GM20431 (cell line): ENCODE results near the gene MYL9.
"Not testable (repeated sequence)": the region's sequence is repeated elsewhere in the genome, so short reads cannot be mapped to it uniquely, and the experiment has no call there.

Experiments used
- in situ Hi-C: fragments of 300-500 bp; cut with MseI, MboI; formaldehyde crosslinking; loops from one replicate; pipeline ENCODE4 v1.15.0; 2020; ENCODE audit warnings: low sequenced_read_pairs; ENCODE audit not compliant: unreplicated experiment

The MYL9 gene

GRCh38 chr20:36541227-36541767, at the start of gene MYL9:
MYL9 (plus strand) TSS chr20:36541519; CDS start chr20:36544885, 3,366 bp downstream.
- in situ Hi-C loops = no loop called here

- in situ Hi-C loops = no loop called here
These were observed 49.3 kb upstream of the MYL9 start for GRCh38 chr20:36491901-36492617.

GRCh38 chr20:36493051-36493800, 48.1 kb upstream of the MYL9 start:
- in situ Hi-C loops = no loop called here

- in situ Hi-C loops = no loop called here
These were observed 47.6 kb upstream of the MYL9 start for GRCh38 chr20:36493801-36494114.

GRCh38 chr20:36496707-36497669, 44.3 kb upstream of the MYL9 start:
- in situ Hi-C loops = no loop called here

GRCh38 chr20:36497856-36498255, 43.5 kb upstream of the MYL9 start:
- in situ Hi-C loops = no loop called here

- in situ Hi-C loops = no loop called here
These were observed 42.7 kb upstream of the MYL9 start for GRCh38 chr20:36498386-36499179.

GRCh38 chr20:36499211-36499610, 42.1 kb upstream of the MYL9 start:
- in situ Hi-C loops = no loop called here

GRCh38 chr20:36499723-36500501, 41.4 kb upstream of the MYL9 start:
- in situ Hi-C loops = no loop called here

GRCh38 chr20:36501367-36502006, 39.8 kb upstream of the MYL9 start:
- in situ Hi-C loops = no loop called here

- in situ Hi-C loops = no loop called here
These were observed 37.0 kb upstream of the MYL9 start for GRCh38 chr20:36504295-36504694.

GRCh38 chr20:36506253-36506652, 35.1 kb upstream of the MYL9 start:
- in situ Hi-C loops = no loop called here

GRCh38 chr20:36507746-36508145, 33.6 kb upstream of the MYL9 start:
- in situ Hi-C loops = no loop called here

GRCh38 chr20:36519012-36519719, 22.2 kb upstream of the MYL9 start:
- in situ Hi-C loops = no loop called here

- in situ Hi-C loops = no loop called here
These were observed 21.4 kb upstream of the MYL9 start for GRCh38 chr20:36519944-36520343.

- in situ Hi-C loops = no loop called here
These were observed 19.8 kb upstream of the MYL9 start for GRCh38 chr20:36521526-36521925.

- in situ Hi-C loops = not testable (repeated sequence)
These were observed 18.9 kb upstream of the MYL9 start for GRCh38 chr20:36522412-36522811.

- in situ Hi-C loops = no loop called here
These were observed 18.0 kb upstream of the MYL9 start for GRCh38 chr20:36523341-36523740.
